ELF-1 (cell line): Measurements from ENCODE around the gene NCMAP.
A peak's percentile ranks its signal among the peaks of the same experiment; 100 is the strongest.

Experiments
- DNase-seq: peaks from one replicate; pipeline ENCODE4 v3.0.0-alpha.2; 2016; ENCODE audit warnings: low read depth, low spot score

The NCMAP gene

GRCh38 chr1:24621121-24621520, 65.2 kb downstream of the NCMAP start:
- DNase-seq, result no peak

GRCh38 chr1:24622218-24622617, 66.3 kb downstream of the NCMAP start:
- no peak for DNase-seq

GRCh38 chr1:24632832-24633175, 76.9 kb downstream of the NCMAP start:
- DNase-seq, result peak; percentile 43

GRCh38 chr1:24635195-24635843, 79.4 kb downstream of the NCMAP start:
- DNase-seq, result no peak

GRCh38 chr1:24636661-24637357, 80.9 kb downstream of the NCMAP start:
- no peak for DNase-seq

- no peak for DNase-seq
Measured at GRCh38 chr1:24639094-24639493, 83.2 kb downstream of the NCMAP start.

GRCh38 chr1:24639881-24640280, 84.0 kb downstream of the NCMAP start:
- peak; percentile 14 for DNase-seq

GRCh38 chr1:24640288-24640687, 84.4 kb downstream of the NCMAP start:
- DNase-seq, result peak; percentile 23

GRCh38 chr1:24641646-24642151, 85.8 kb downstream of the NCMAP start:
- peak; percentile 37 for DNase-seq

GRCh38 chr1:24642481-24643362, 86.8 kb downstream of the NCMAP start, which contains the start of gene SRRM1:
TSS of gene SRRM1 (plus strand) at chr1:24643302. CDS start at chr1:24643327, 25 bp downstream.
- peak; percentile 100 for DNase-seq

GRCh38 chr1:24643363-24644099, 87.6 kb downstream of the NCMAP start:
- DNase-seq, result peak; percentile 38

GRCh38 chr1:24644100-24644384, 88.2 kb downstream of the NCMAP start:
- DNase-seq, result peak; percentile 47

GRCh38 chr1:24648919-24649318, 93.0 kb downstream of the NCMAP start:
- DNase-seq, result no peak

- DNase-seq, result no peak
Measured at GRCh38 chr1:24652382-24652781, 96.5 kb downstream of the NCMAP start.

- no peak for DNase-seq
Measured at GRCh38 chr1:24654010-24654409, 98.1 kb downstream of the NCMAP start.

- no peak for DNase-seq
Measured at GRCh38 chr1:24656046-24656445, 100.2 kb downstream of the NCMAP start.

GRCh38 chr1:24657781-24658180, 101.9 kb downstream of the NCMAP start:
- DNase-seq, result no peak
